ENCODE results near the gene HUNK.

Gene HUNK

DNA sequence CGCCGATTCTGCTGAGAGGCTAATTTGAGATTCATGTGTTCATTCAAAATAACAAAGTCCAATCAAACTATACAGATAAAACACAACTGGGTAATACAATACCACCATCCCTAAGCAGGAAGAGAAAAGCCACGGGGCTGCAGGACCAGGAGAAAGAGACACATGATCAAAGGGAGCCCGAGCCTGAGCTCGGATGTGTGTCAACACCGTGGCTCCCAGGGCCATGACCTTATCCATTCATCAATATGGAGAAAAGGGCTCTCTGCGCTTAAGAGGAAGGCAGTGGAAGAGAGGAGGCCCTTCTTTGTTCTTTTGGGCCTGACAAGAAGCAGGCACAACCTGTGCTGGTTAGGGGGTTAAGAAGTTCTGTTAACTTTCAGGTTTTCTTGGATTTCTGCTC, 56.7 kb downstream of the HUNK start:
- no peak for TF ChIP-seq BACH2 (CRISPR knock-in tag; IDR thresholded peaks at IDR 0.05; ENCODE audit: borderline replicate concordance)
- no peak for TF ChIP-seq GLIS3 (CRISPR knock-in tag; IDR thresholded peaks at IDR 0.05)
- TF ChIP-seq ARNTL (CRISPR knock-in tag; IDR thresholded peaks at IDR 0.05; ENCODE audit: borderline replicate concordance, low read depth) = no peak
- no peak for TF ChIP-seq TOX (CRISPR knock-in tag; IDR thresholded peaks at IDR 0.05; ENCODE audit: borderline replicate concordance)
- no peak for TF ChIP-seq SNAI2 (CRISPR knock-in tag; IDR thresholded peaks at IDR 0.05)
- TF ChIP-seq CREB5 (CRISPR knock-in tag; IDR thresholded peaks at IDR 0.05; ENCODE audit: low read depth) = no peak
- TF ChIP-seq ZNF8 (CRISPR knock-in tag; IDR thresholded peaks at IDR 0.05) = no peak
- TF ChIP-seq ISL1 (CRISPR knock-in tag; IDR thresholded peaks at IDR 0.05) = no peak
- TF ChIP-seq ZFP3 (CRISPR knock-in tag; IDR thresholded peaks at IDR 0.05) = no peak
- TF ChIP-seq, protein P1, sequence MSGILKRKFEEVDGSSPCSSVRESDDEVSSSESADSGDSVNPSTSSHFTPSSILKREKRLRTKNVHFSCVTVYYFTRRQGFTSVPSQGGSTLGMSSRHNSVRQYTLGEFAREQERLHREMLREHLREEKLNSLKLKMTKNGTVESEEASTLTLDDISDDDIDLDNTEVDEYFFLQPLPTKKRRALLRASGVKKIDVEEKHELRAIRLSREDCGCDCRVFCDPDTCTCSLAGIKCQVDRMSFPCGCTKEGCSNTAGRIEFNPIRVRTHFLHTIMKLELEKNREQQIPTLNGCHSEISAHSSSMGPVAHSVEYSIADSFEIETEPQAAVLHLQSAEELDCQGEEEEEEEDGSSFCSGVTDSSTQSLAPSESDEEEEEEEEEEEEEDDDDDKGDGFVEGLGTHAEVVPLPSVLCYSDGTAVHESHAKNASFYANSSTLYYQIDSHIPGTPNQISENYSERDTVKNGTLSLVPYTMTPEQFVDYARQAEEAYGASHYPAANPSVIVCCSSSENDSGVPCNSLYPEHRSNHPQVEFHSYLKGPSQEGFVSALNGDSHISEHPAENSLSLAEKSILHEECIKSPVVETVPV (CRISPR knock-in tag; IDR thresholded peaks at IDR 0.05) = no peak
- TF ChIP-seq TCF4 (CRISPR knock-in tag; IDR thresholded peaks at IDR 0.05; ENCODE audit: borderline replicate concordance) = no peak
- no peak for TF ChIP-seq PPARA (CRISPR knock-in tag; IDR thresholded peaks at IDR 0.05; ENCODE audit: borderline replicate concordance)
- TF ChIP-seq ZFP30 (CRISPR knock-in tag; IDR thresholded peaks at IDR 0.05) = no peak
- TF ChIP-seq ZNF70 (CRISPR knock-in tag; IDR thresholded peaks at IDR 0.05) = no peak
- TF ChIP-seq, protein P2, sequence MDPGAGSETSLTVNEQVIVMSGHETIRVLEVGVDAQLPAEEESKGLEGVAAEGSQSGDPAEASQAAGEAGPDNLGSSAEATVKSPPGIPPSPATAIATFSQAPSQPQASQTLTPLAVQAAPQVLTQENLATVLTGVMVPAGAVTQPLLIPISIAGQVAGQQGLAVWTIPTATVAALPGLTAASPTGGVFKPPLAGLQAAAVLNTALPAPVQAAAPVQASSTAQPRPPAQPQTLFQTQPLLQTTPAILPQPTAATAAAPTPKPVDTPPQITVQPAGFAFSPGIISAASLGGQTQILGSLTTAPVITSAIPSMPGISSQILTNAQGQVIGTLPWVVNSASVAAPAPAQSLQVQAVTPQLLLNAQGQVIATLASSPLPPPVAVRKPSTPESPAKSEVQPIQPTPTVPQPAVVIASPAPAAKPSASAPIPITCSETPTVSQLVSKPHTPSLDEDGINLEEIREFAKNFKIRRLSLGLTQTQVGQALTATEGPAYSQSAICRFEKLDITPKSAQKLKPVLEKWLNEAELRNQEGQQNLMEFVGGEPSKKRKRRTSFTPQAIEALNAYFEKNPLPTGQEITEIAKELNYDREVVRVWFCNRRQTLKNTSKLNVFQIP (CRISPR knock-in tag; IDR thresholded peaks at IDR 0.05; ENCODE audit: borderline replicate concordance, low read depth) = no peak
- no peak for TF ChIP-seq PATZ1 (CRISPR knock-in tag; IDR thresholded peaks at IDR 0.05; ENCODE audit: borderline replicate concordance)
- TF ChIP-seq CSDC2 (CRISPR knock-in tag; IDR thresholded peaks at IDR 0.05) = no peak
- no peak for TF ChIP-seq ZNF565 (CRISPR knock-in tag; conservative IDR thresholded peaks at IDR 0.05; ENCODE audit: low read depth)
- no peak for ATAC-seq

GRCh38 chr21:31930001-31930400, 57.2 kb downstream of the HUNK start:
- no peak for TF ChIP-seq ZNF565 (CRISPR knock-in tag; conservative IDR thresholded peaks at IDR 0.05; ENCODE audit: low read depth)
- no peak for TF ChIP-seq PATZ1 (CRISPR knock-in tag; IDR thresholded peaks at IDR 0.05; ENCODE audit: borderline replicate concordance)
- no peak for TF ChIP-seq RARB (CRISPR knock-in tag; IDR thresholded peaks at IDR 0.05)
- TF ChIP-seq, protein P2 (CRISPR knock-in tag; IDR thresholded peaks at IDR 0.05; ENCODE audit: borderline replicate concordance, low read depth) = no peak
- no peak for TF ChIP-seq ISL1 (CRISPR knock-in tag; IDR thresholded peaks at IDR 0.05)
- TF ChIP-seq CSDC2 (CRISPR knock-in tag; IDR thresholded peaks at IDR 0.05) = no peak
- TF ChIP-seq ZC3H10 (CRISPR knock-in tag; IDR thresholded peaks at IDR 0.05) = no peak
- no peak for TF ChIP-seq SNAI2 (CRISPR knock-in tag; IDR thresholded peaks at IDR 0.05)
- no peak for TF ChIP-seq TOX (CRISPR knock-in tag; IDR thresholded peaks at IDR 0.05; ENCODE audit: borderline replicate concordance)
- no peak for TF ChIP-seq ZFP30 (CRISPR knock-in tag; IDR thresholded peaks at IDR 0.05)
- TF ChIP-seq ZNF70 (CRISPR knock-in tag; IDR thresholded peaks at IDR 0.05) = no peak
- no peak for TF ChIP-seq CREB5 (CRISPR knock-in tag; IDR thresholded peaks at IDR 0.05; ENCODE audit: low read depth)
- TF ChIP-seq ARNTL (CRISPR knock-in tag; IDR thresholded peaks at IDR 0.05; ENCODE audit: borderline replicate concordance, low read depth) = no peak
- TF ChIP-seq, protein P3, sequence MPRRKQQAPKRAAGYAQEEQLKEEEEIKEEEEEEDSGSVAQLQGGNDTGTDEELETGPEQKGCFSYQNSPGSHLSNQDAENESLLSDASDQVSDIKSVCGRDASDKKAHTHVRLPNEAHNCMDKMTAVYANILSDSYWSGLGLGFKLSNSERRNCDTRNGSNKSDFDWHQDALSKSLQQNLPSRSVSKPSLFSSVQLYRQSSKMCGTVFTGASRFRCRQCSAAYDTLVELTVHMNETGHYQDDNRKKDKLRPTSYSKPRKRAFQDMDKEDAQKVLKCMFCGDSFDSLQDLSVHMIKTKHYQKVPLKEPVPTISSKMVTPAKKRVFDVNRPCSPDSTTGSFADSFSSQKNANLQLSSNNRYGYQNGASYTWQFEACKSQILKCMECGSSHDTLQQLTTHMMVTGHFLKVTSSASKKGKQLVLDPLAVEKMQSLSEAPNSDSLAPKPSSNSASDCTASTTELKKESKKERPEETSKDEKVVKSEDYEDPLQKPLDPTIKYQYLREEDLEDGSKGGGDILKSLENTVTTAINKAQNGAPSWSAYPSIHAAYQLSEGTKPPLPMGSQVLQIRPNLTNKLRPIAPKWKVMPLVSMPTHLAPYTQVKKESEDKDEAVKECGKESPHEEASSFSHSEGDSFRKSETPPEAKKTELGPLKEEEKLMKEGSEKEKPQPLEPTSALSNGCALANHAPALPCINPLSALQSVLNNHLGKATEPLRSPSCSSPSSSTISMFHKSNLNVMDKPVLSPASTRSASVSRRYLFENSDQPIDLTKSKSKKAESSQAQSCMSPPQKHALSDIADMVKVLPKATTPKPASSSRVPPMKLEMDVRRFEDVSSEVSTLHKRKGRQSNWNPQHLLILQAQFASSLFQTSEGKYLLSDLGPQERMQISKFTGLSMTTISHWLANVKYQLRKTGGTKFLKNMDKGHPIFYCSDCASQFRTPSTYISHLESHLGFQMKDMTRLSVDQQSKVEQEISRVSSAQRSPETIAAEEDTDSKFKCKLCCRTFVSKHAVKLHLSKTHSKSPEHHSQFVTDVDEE (CRISPR knock-in tag; IDR thresholded peaks at IDR 0.05) = no peak
- TF ChIP-seq ZFP3 (CRISPR knock-in tag; IDR thresholded peaks at IDR 0.05) = no peak
- TF ChIP-seq BACH2 (CRISPR knock-in tag; IDR thresholded peaks at IDR 0.05; ENCODE audit: borderline replicate concordance) = no peak
- TF ChIP-seq ZNF8 (CRISPR knock-in tag; IDR thresholded peaks at IDR 0.05) = no peak
- ATAC-seq = no peak

All from SK-N-SH treated with all-trans-retinoic acid at 6 μM for 48 hours (cell line).